IMR-90 (cell line): ENCODE data around the gene TMEM63B. TPM values are rescaled to one million over a fixed set of nuclear protein-coding genes. Genes with fewer than 3 reads are reported as not detected.

Experiments used
- ATAC-seq: fragments of 200-7000 bp; cut with Tn5 transposase; 2 replicates; pipeline ENCODE4 v1.9.1; 2020; ENCODE audit warnings: low read depth, mild to moderate bottlenecking, moderate library complexity
- BruUV-seq: library from RNA; stranded (reverse); fragments of 400-500 nt; replicated peaks from 2 replicates; lab custom pipeline; 2021; lab: Mats Ljungman, UMichigan
- CTCF ChIA-PET: fragments of 300-600 bp; formaldehyde crosslinking; extraction: SDS; loops from one replicate; lab custom pipeline; 2021; ENCODE audit warnings: antibody characterized with exemption; lab: Yijun Ruan, JAX
- POLR2A ChIA-PET: fragments of 300-600 bp; sonication (Branson Sonifier 250); formaldehyde crosslinking; loops from one replicate; lab custom pipeline; 2022; ENCODE audit warnings: antibody characterized with exemption; ENCODE audit not compliant: unreplicated experiment; lab: Charles Lee
- DNase-seq: peaks from one replicate; pipeline ENCODE4 v3.0.0; 2013
- H2AFZ ChIP-seq: replicated peaks from 2 replicates; pipeline ENCODE3; 2013; ENCODE audit warnings: low read length, mild to moderate bottlenecking; ENCODE audit not compliant: poor library complexity
- H2AK5ac ChIP-seq: 2 replicates; pipeline ENCODE4 v1.6.1; 2013; ENCODE audit warnings: low read depth, low read length, inconsistent platforms
- H2AK9ac ChIP-seq: replicated peaks from 2 replicates; pipeline ENCODE3; 2013; ENCODE audit warnings: mild to moderate bottlenecking, low read depth, low read length, moderate library complexity; ENCODE audit not compliant: poor library complexity
- H2BK120ac ChIP-seq: 2 replicates; pipeline ENCODE4 v1.6.1; 2013; ENCODE audit warnings: low read depth, low read length, inconsistent platforms
- H2BK15ac ChIP-seq: 3 replicates; pipeline ENCODE4 v1.6.1; 2013; ENCODE audit warnings: low read depth, low read length, inconsistent platforms
- H2BK20ac ChIP-seq: 2 replicates; pipeline ENCODE4 v1.6.1; 2013; ENCODE audit warnings: low read depth, mild to moderate bottlenecking, inconsistent platforms, low read length, moderate library complexity
- H2BK5ac ChIP-seq: 2 replicates; pipeline ENCODE4 v1.6.1; 2013; ENCODE audit warnings: mild to moderate bottlenecking, low read depth, low read length, inconsistent platforms; ENCODE audit not compliant: poor library complexity, severe bottlenecking
- H3K14ac ChIP-seq: replicated peaks from 2 replicates; pipeline ENCODE4 v1.6.1; 2013; ENCODE audit warnings: low read depth, low read length, inconsistent platforms
- H3K18ac ChIP-seq: 2 replicates; pipeline ENCODE4 v1.6.1; 2013; ENCODE audit warnings: low read depth, low read length, control low read depth
- H3K23ac ChIP-seq: 2 replicates; pipeline ENCODE4 v1.6.1; 2013; ENCODE audit warnings: low read depth, low read length, inconsistent platforms
- H3K27ac ChIP-seq: 2 replicates; pipeline ENCODE4 v1.5.1; 2013; ENCODE audit warnings: mild to moderate bottlenecking, control low read depth, low read length; ENCODE audit not compliant: insufficient read depth
- H3K27me3 ChIP-seq: 2 replicates; pipeline ENCODE4 v1.6.1; 2013; ENCODE audit warnings: low read length; ENCODE audit not compliant: control insufficient read depth, insufficient read depth
- H3K36me3 ChIP-seq: 2 replicates; pipeline ENCODE4 v1.6.1; 2013; ENCODE audit warnings: low read length, mixed read lengths; ENCODE audit not compliant: control insufficient read depth, insufficient read depth
- H3K4ac ChIP-seq: 2 replicates; pipeline ENCODE4 v1.6.1; 2013; ENCODE audit warnings: low read depth, low read length, inconsistent platforms
- H3K4me1 ChIP-seq: 2 replicates; pipeline ENCODE4 v1.6.1; 2013; ENCODE audit warnings: low read length, mixed read lengths; ENCODE audit not compliant: control insufficient read depth, insufficient read depth
- H3K4me2 ChIP-seq: 2 replicates; pipeline ENCODE4 v1.6.1; 2013; ENCODE audit warnings: low read depth, mild to moderate bottlenecking, control low read depth, low read length, moderate library complexity
- H3K4me3 ChIP-seq: 2 replicates; pipeline ENCODE4 v1.5.1; 2013; ENCODE audit warnings: low read depth, mild to moderate bottlenecking, control low read depth, low read length, moderate library complexity; ENCODE audit not compliant: insufficient read depth
- H3K56ac ChIP-seq: 2 replicates; pipeline ENCODE4 v1.6.1; 2013; ENCODE audit warnings: low read length, inconsistent platforms; ENCODE audit not compliant: insufficient read depth; ENCODE audit errors: extremely low read depth
- H3K79me1 ChIP-seq, 2 experiments: 2 replicates each; pipeline ENCODE4 v1.6.1; 2013; ENCODE audit warnings: low read length in 2 of 2, inconsistent platforms in 1 of 2, low read depth in 1 of 2
- H3K9ac ChIP-seq: 2 replicates; pipeline ENCODE4 v1.6.1; 2013; ENCODE audit warnings: low read depth, low read length, control low read depth
- H3K9me1 ChIP-seq: 2 replicates; pipeline ENCODE4 v1.6.1; 2013; ENCODE audit warnings: low read length, inconsistent platforms; ENCODE audit not compliant: insufficient read depth
- H3K9me3 ChIP-seq: 2 replicates; pipeline ENCODE4 v1.6.1; 2013; ENCODE audit warnings: low read length; ENCODE audit not compliant: control insufficient read depth, insufficient read depth
- H4K20me1 ChIP-seq: 2 replicates; pipeline ENCODE4 v1.6.1; 2013; ENCODE audit warnings: low read length, inconsistent platforms; ENCODE audit not compliant: insufficient read depth
- H4K5ac ChIP-seq: 2 replicates; pipeline ENCODE4 v1.6.1; 2013; ENCODE audit warnings: mild to moderate bottlenecking, low read depth, low read length, control low read depth
- H4K8ac ChIP-seq, 2 experiments: 2 replicates each; pipeline ENCODE4 v1.6.1; 2013; ENCODE audit warnings: low read depth in 2 of 2, low read length in 2 of 2, control low read depth in 1 of 2, inconsistent platforms in 1 of 2
- H4K91ac ChIP-seq: 2 replicates; pipeline ENCODE4 v1.6.1; 2013; ENCODE audit warnings: low read depth, low read length, inconsistent platforms; ENCODE audit not compliant: insufficient read depth
- BHLHE40 ChIP-seq: fragments of 150-350 bp; IDR thresholded peaks from 2 replicates; pipeline ENCODE4 v1.6.1; 2016; ENCODE audit warnings: mild to moderate bottlenecking, low read depth, low read length
- CEBPB ChIP-seq: IDR thresholded peaks from 2 replicates; pipeline ENCODE4 v1.6.1; 2012; ENCODE audit warnings: low read depth, low read length, improper control_type of control experiment
- CHD1 ChIP-seq: IDR thresholded peaks from 2 replicates; pipeline ENCODE4 v1.6.1; 2012; ENCODE audit warnings: low read depth, low read length, improper control_type of control experiment
- FOS ChIP-seq: fragments of 150-350 bp; IDR thresholded peaks from 2 replicates; pipeline ENCODE4 v1.6.1; 2016; ENCODE audit warnings: low read depth, low read length
- MAFK ChIP-seq: IDR thresholded peaks from 2 replicates; pipeline ENCODE4 v1.6.1; 2012; ENCODE audit warnings: low read depth, low read length, improper control_type of control experiment
- MAZ ChIP-seq: IDR thresholded peaks from 2 replicates; pipeline ENCODE4 v1.6.1; 2012; ENCODE audit warnings: low read depth, mild to moderate bottlenecking, low read length, improper control_type of control experiment, moderate library complexity, borderline replicate concordance
- MXI1 ChIP-seq: IDR thresholded peaks from 2 replicates; pipeline ENCODE4 v1.6.1; 2012; ENCODE audit warnings: low read depth, mild to moderate bottlenecking, low read length, moderate library complexity, borderline replicate concordance
- NFE2L2 ChIP-seq: fragments of 150-350 bp; IDR thresholded peaks from 2 replicates; pipeline ENCODE4 v1.6.1; 2016; ENCODE audit warnings: low read depth, mild to moderate bottlenecking, low read length
- POLR2A ChIP-seq: IDR thresholded peaks from 2 replicates; pipeline ENCODE4 v1.6.1; 2012; ENCODE audit warnings: mild to moderate bottlenecking, low read depth, low read length
- RAD21 ChIP-seq: IDR thresholded peaks from 2 replicates; pipeline ENCODE4 v1.6.1; 2012; ENCODE audit warnings: low read length, improper control_type of control experiment
- RCOR1 ChIP-seq: IDR thresholded peaks from 2 replicates; pipeline ENCODE4 v1.6.1; 2012; ENCODE audit warnings: mild to moderate bottlenecking, low read length, improper control_type of control experiment; ENCODE audit not compliant: insufficient replicate concordance
- RFX5 ChIP-seq: IDR thresholded peaks from 2 replicates; pipeline ENCODE4 v1.8.0; 2012; ENCODE audit warnings: low read depth, mild to moderate bottlenecking, low read length, moderate library complexity
- SMC3 ChIP-seq: fragments of 150-350 bp; IDR thresholded peaks from 2 replicates; pipeline ENCODE4 v1.6.1; 2016; ENCODE audit warnings: low read depth, mild to moderate bottlenecking, antibody characterized with exemption, low read length, moderate library complexity
- WGBS, 2 experiments: methylation state at CpG; one replicate each; pipeline versions ENCODE4 v1.1.5 to v1.1.7; 2013; ENCODE audit warnings: missing lambda C conversion rate in 2 of 2; ENCODE audit not compliant: insufficient read length in 1 of 2; ENCODE audit errors: extremely low coverage in 2 of 2; 5-methylcytosine and 5-hydroxymethylcytosine counted together
- dilution Hi-C: fragments of 300-500 bp; cut with HindIII; formaldehyde crosslinking; loops from one replicate; pipeline ENCODE4 v1.14.3; 2018; ENCODE audit warnings: low sequenced_read_pairs; ENCODE audit not compliant: unreplicated experiment
- in situ Hi-C: fragments of 300-500 bp; cut with MboI; formaldehyde crosslinking; loops from 3 replicates; pipeline ENCODE4 v1.14.3; 2019; ENCODE audit warnings: low sequenced_read_pairs, inconsistent platforms, mixed read lengths
- intact Hi-C: fragments of 100-400 bp; cut with micrococcal nuclease; formaldehyde crosslinking; loops from 2 replicates; pipeline ENCODE4 v1.10.0; 2022
- polyA plus RNA-seq, 3 experiments: library from polyadenylated mRNA; depleted of rRNA; stranded (reverse); fragments of >200 nt; gene quantifications; 2 replicates each; pipeline ENCODE4 v1.2.3, GENCODE V29; 2012; ENCODE audit warnings: low replicate concordance in 1 of 3
- total RNA-seq: library from RNA; depleted of rRNA; stranded (reverse); fragments of >200 nt; gene quantifications from 2 replicates; pipeline ENCODE4 v1.2.3, GENCODE V29; 2012
- TF ChIP-seq, protein P1 (sequence below): conservative IDR thresholded peaks from 2 replicates; pipeline ENCODE4 v1.5.1; 2012; ENCODE audit warnings: mild to moderate bottlenecking, low read depth, low read length, improper control_type of control experiment
- TF ChIP-seq, protein P2 (sequence below): fragments of 150-350 bp; IDR thresholded peaks from 2 replicates; pipeline ENCODE4 v1.6.1; 2016; ENCODE audit warnings: low read depth, mild to moderate bottlenecking, low read length, moderate library complexity, borderline replicate concordance
- TF ChIP-seq, protein P3 (sequence below): fragments of 150-350 bp; IDR thresholded peaks from 2 replicates; pipeline ENCODE4 v1.6.1; 2017; ENCODE audit warnings: mild to moderate bottlenecking, antibody characterized with exemption, low read length, low read depth

The TMEM63B gene
- total and polyA plus RNA-seq, 2 of the 4 experiments (the other 2 are of a cell fraction), result 12.2 to 42.6 TPM

DNA sequence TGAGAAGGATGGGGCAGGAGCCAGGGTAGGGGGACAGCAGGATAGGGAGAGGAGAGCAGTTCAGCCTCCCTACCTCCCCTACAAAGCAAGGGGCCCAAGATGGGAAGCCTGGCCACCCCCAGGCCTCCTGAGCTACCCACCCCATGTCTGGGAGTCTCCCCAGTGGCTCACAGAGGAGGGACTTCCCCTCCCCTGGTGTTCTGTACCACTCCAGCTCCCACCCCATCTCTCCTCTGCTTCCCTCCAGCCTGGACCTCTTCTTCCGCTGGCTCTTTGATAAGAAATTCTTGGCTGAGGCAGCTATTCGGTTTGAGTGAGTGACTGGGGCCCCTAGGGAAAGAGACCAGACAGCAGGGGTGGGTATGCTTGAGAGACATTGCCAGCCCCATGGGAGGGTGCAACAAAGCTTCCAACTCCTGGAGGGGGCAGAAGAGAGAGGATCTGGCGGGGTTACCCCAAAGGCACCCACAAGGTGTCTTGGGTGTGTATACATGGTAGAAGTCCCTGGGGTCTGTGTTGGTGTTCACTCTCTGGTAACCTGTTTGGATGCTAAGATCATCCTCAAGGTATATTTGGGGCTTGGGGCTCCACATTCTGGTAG, 23.1 kb downstream of the TMEM63B start:
- Histone ChIP-seq H3K27me3 (no peaks in the 10 kb centered on the region), H3K9me3 (no peaks in the 10 kb centered on the region), H3K56ac (no peak overlapping the region), H4K5ac (no peak overlapping the region), H3K27ac (no peak overlapping the region), H2AFZ (no peak overlapping the region), H2BK5ac (no peak overlapping the region), H3K4ac (no peak overlapping the region), H2BK15ac (no peak overlapping the region), H3K36me3 (peaks cover 43% of the 10 kb centered on the region), H3K23ac (no peak overlapping the region), H4K8ac (no peak overlapping the region), H3K4me3 (no peak overlapping the region), H2BK20ac (no peak overlapping the region), H3K4me2 (no peak overlapping the region), H3K14ac (no peak overlapping the region), H3K9ac (no peak overlapping the region), H3K9me1 (0 out of 2 replicates have a peak, but pooled peaks cover 2% of the 10 kb centered on the region), H3K4me1 (peaks cover 2% of the 10 kb centered on the region), H4K91ac (no peak overlapping the region), H2AK9ac (no peak overlapping the region), H3K79me1 (no peaks in the 10 kb centered on the region), H2BK120ac (no peak overlapping the region), H2AK5ac (no peak overlapping the region), H4K20me1 (peaks cover 10% of the 10 kb centered on the region; the same call in 1 of the 2 replicates), H3K18ac (no peak overlapping the region)
- 20% methylated on average over 1 of the region's 3 CpGs; no CpG with 5 or more reads in 1 of the 2 experiments for WGBS, 2 experiments
- DNase-seq (no peak), ATAC-seq (no peak)
- dilution Hi-C loops, result no loop called here
- ChIA-PET POLR2A (no interaction called here), CTCF (no interaction called here)
- in situ Hi-C loops, result no loop called here
- BruUV-seq, result no TSS peak
- TF ChIP-seq CHD1, result no peak
- no peak for TF ChIP-seq CEBPB
- TF ChIP-seq POLR2A, result no peak
- TF ChIP-seq, protein P1, sequence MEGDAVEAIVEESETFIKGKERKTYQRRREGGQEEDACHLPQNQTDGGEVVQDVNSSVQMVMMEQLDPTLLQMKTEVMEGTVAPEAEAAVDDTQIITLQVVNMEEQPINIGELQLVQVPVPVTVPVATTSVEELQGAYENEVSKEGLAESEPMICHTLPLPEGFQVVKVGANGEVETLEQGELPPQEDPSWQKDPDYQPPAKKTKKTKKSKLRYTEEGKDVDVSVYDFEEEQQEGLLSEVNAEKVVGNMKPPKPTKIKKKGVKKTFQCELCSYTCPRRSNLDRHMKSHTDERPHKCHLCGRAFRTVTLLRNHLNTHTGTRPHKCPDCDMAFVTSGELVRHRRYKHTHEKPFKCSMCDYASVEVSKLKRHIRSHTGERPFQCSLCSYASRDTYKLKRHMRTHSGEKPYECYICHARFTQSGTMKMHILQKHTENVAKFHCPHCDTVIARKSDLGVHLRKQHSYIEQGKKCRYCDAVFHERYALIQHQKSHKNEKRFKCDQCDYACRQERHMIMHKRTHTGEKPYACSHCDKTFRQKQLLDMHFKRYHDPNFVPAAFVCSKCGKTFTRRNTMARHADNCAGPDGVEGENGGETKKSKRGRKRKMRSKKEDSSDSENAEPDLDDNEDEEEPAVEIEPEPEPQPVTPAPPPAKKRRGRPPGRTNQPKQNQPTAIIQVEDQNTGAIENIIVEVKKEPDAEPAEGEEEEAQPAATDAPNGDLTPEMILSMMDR, result no peak
- TF ChIP-seq RAD21, result no peak
- TF ChIP-seq SMC3, result no peak
- TF ChIP-seq FOS, result no peak
- TF ChIP-seq, protein P2, sequence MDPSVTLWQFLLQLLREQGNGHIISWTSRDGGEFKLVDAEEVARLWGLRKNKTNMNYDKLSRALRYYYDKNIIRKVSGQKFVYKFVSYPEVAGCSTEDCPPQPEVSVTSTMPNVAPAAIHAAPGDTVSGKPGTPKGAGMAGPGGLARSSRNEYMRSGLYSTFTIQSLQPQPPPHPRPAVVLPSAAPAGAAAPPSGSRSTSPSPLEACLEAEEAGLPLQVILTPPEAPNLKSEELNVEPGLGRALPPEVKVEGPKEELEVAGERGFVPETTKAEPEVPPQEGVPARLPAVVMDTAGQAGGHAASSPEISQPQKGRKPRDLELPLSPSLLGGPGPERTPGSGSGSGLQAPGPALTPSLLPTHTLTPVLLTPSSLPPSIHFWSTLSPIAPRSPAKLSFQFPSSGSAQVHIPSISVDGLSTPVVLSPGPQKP, result no peak
- no peak for TF ChIP-seq MAFK
- no peak for TF ChIP-seq MAZ
- no peak for TF ChIP-seq NFE2L2
- no peak for TF ChIP-seq BHLHE40
- no peak for TF ChIP-seq MXI1
- TF ChIP-seq, protein P3, sequence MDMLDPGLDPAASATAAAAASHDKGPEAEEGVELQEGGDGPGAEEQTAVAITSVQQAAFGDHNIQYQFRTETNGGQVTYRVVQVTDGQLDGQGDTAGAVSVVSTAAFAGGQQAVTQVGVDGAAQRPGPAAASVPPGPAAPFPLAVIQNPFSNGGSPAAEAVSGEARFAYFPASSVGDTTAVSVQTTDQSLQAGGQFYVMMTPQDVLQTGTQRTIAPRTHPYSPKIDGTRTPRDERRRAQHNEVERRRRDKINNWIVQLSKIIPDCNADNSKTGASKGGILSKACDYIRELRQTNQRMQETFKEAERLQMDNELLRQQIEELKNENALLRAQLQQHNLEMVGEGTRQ, result no peak
- TF ChIP-seq RCOR1, result no peak
- no peak for TF ChIP-seq RFX5
- intact Hi-C loops, result no loop called here
